ENCODE data around the gene TNK2.
A peak's percentile ranks its signal among the peaks of the same experiment; 100 is the strongest.

TNK2 gene

GRCh38 chr3:195899701-195900435 lies 8.5 kb downstream of the TNK2 start:
- DNase-seq (ENCODE audit: low spot score) = no peak

GRCh38 chr3:195897853-195898415 lies 10.4 kb downstream of the TNK2 start:
- no peak for DNase-seq (ENCODE audit: low spot score)

GRCh38 chr3:195897081-195897852 lies 11.1 kb downstream of the TNK2 start:
- DNase-seq (ENCODE audit: low spot score) = peak; percentile 76

- DNase-seq (ENCODE audit: low spot score) = peak; percentile 77
Observed at GRCh38 chr3:195896361-195897080, 11.8 kb downstream of the TNK2 start.

GRCh38 chr3:195895861-195896360 lies 12.4 kb downstream of the TNK2 start:
- DNase-seq (ENCODE audit: low spot score) = no peak

GRCh38 chr3:195895078-195895860 lies 13.1 kb downstream of the TNK2 start:
- DNase-seq (ENCODE audit: low spot score) = peak; percentile 78

GRCh38 chr3:195893916-195894465 lies 14.4 kb downstream of the TNK2 start:
- no peak for DNase-seq (ENCODE audit: low spot score)

- no peak for DNase-seq (ENCODE audit: low spot score)
Observed at GRCh38 chr3:195893516-195893915, 14.8 kb downstream of the TNK2 start.

GRCh38 chr3:195893044-195893395 lies 15.3 kb downstream of the TNK2 start:
- no peak for DNase-seq (ENCODE audit: low spot score)

GRCh38 chr3:195892105-195893043 lies 16.0 kb downstream of the TNK2 start:
- peak; percentile 83 for DNase-seq (ENCODE audit: low spot score)

GRCh38 chr3:195891431-195892104 lies 16.8 kb downstream of the TNK2 start:
- DNase-seq (ENCODE audit: low spot score) = no peak

- DNase-seq (ENCODE audit: low spot score) = no peak
Observed at GRCh38 chr3:195889870-195890295, 18.5 kb downstream of the TNK2 start.

- no peak for DNase-seq (ENCODE audit: low spot score)
Observed at GRCh38 chr3:195888981-195889869, 19.1 kb downstream of the TNK2 start.

GRCh38 chr3:195888311-195888761 lies 20.0 kb downstream of the TNK2 start:
- no peak for DNase-seq (ENCODE audit: low spot score)

- no peak for DNase-seq (ENCODE audit: low spot score)
Observed at GRCh38 chr3:195887670-195888069, 20.7 kb downstream of the TNK2 start.

- DNase-seq (ENCODE audit: low spot score) = no peak
Observed at GRCh38 chr3:195886181-195887141, 21.9 kb downstream of the TNK2 start.

Measured in hepatic stellate cell (primary cell).